Stimulated activated CD4-positive, alpha-beta T cell treated with anti-CD3 and anti-CD28 coated beads, Interleukin-4, amount 100 ng/mL, for 4 hours (primary cell): ENCODE measurements around the gene IVNS1ABP.
"Not testable (repeated sequence)": the region's sequence is repeated elsewhere in the genome, so short reads cannot be mapped to it uniquely, and the experiment has no call there.

ENCODE experiments used
- DNase-seq, 2 experiments: peaks; one replicate each; pipeline ENCODE4 v3.0.0-alpha.2; 2020

Gene IVNS1ABP

GRCh38 chr1:185325413-185325812 lies 8.4 kb upstream of the IVNS1ABP start:
- no peak for DNase-seq

GRCh38 chr1:185324118-185324517 lies 7.1 kb upstream of the IVNS1ABP start:
- DNase-seq = no peak

DNA sequence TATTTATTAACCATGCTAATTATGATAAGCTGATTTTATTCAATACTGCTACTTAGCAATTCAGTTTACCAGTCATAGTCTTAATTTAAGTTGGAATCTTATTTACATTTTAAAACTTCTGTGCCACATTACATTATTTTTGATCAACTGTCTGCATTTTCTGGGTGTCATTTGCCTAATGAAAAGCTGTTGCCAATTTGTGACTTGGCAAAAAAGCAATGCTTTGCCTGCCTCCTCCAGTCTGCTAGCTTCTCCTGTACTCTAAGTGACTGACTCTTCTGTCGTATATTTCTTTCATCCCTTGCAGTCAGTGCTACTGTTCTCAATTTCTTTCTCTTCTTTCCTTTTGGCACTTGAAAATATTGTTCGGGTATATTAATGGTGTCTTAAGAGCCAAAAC lies 5.6 kb upstream of the IVNS1ABP start:
- DNase-seq = no peak

DNA sequence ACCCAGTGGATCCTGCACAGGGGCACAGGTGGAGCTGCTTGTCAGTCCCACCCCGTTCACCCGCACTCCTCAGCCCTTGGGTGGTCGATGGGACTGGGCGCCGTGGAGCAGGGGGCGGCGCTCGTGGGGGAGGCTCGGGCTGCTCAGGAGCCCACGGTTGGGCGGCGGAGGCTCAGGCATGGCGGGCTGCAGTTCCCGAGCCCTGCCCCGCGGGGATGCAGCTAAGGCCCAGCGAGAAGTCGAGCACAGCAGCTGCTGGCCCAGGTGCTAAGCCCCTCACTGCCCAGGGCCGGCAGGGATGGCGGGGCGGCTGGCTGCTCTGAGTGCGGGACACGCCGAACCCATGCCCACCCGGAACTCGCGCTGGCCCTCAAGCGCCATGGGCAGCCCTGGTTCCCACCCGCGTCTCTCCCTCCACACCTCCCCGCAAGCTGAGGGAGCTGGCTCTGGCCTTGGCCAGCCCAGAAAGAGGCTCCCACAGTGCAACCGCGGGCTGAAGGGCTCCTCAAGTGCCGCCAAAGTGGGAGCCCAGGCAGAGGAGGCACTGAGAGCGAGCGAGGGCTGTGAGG lies 4.7 kb upstream of the IVNS1ABP start:
- DNase-seq = not testable (repeated sequence)

GRCh38 chr1:185321104-185321503 lies 4.1 kb upstream of the IVNS1ABP start:
- not testable (repeated sequence) for DNase-seq

- DNase-seq = no peak
Measured at GRCh38 chr1:185319139-185319475, 2.1 kb upstream of the IVNS1ABP start.

DNA sequence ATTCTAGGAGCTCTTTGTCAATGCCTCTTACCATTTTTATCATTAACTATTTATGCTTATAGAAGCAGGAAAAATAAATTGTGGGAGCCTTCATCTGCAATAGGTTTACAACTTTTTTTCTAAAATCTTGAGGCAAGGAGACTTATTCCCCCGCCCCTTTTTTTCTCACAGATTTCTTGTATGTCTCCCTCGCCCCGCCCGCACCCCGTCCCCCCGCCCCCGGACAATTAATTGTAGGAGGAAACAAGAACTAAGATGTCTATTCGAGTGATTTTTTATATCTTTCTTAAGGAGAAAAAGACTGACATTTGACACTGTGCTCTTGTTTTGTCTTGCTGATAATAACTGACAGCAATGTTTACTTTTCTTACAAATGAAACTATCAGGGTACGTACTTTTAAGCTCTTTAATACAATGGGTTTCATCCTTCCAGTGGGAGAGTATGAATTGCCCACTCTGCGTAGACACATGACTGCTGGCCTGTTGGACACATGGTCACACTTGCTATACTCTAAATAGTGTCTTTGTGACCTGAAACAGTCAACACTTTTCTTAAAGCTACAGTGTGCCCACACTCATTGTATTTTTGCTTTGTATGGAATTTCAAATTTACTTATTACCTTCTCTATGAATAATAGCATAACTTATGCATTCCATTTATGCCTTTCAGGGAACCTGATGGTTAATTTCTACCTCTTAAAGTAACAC lies 1.5 kb upstream of the IVNS1ABP start:
- no peak for DNase-seq

DNA sequence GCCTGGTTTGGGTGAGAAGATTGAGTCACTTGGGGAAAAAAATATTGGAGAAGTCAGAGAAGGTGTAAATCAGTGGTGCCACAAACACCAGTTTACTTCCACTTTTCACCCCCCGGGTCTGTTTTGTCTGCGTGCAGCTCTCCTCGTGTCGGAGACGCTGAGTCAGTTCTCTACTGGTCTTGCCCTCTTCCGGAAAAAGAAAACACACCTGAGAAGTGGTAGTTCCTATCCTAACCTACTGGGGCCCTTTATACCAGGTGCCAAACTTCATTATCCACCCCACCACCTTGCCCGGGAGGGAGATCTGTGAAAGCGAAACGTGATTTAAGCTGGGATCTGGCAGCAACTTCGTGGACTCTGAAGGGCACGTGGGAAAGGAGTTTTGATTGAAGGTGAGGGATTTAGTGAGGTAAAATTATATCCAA lies 855 bp upstream of the IVNS1ABP start:
- peak; percentile 48 to 86 for DNase-seq

- DNase-seq = peak; percentile 88 to 92
Measured at GRCh38 chr1:185316163-185317033, 645 bp downstream of the IVNS1ABP start.

GRCh38 chr1:185315445-185316071 lies 1.5 kb downstream of the IVNS1ABP start:
- no peak for DNase-seq

DNA sequence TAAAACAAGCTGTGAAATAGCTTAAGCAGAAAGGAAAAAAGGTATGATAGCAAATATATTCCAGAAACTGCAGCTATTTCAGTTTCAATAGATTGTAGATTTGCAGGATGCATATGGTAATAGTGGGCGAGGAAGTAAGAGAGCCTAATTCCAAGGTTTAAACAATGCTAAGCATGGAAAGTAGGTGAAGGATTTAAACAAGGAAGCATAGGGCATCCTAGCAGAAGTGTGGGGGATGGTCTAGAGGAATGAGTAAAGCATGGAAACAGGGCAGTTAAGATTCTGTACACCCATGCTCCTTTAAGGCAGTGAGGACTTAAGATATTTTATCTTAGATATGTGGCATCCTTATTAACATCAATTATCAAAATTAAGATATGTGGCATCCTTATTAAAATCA lies 2.6 kb downstream of the IVNS1ABP start:
- no peak for DNase-seq

GRCh38 chr1:185312361-185313138 lies 4.5 kb downstream of the IVNS1ABP start:
- no peak for DNase-seq

- no peak for DNase-seq
Measured at GRCh38 chr1:185311589-185312225, 5.3 kb downstream of the IVNS1ABP start.

DNA sequence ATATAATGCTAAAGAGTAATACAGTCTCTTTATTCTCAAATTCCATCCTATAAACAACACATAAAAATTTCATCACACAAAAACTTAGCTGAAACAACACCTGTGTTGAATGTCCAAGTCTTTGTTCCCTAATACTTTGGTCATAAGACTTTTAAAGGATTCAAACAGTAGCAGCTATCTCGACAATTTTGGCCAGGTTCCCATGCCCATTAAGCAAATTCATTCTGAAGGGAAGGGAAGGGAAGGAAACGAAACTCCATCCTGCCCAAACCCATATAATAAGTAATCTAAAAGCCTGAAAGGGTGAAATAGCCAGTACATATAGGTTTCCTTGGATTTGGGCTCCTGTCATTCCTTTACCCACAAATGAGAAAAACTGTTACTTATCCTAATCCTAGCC lies 7.5 kb downstream of the IVNS1ABP start:
- DNase-seq = no peak

GRCh38 chr1:185308126-185308525 lies 8.9 kb downstream of the IVNS1ABP start:
- no peak for DNase-seq

DNA sequence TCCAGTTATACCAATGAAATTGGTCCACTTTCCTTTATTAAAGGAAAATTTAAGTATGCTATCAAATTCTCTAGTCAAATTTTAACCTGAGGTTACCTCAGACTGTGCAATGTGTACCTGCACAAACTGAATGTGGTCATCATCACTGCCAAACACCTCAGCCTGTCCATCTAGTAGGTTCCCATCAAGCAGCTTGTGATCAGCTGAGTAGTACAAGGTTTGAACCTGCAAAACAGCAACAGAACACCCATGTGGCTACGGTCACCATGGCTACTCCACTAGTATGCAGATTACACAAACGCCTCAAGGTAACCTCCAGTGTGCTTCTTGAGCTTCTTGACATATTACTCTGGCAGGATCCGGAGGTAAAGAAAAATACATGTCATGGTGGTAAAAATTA lies 11.6 kb downstream of the IVNS1ABP start:
- no peak for DNase-seq

- DNase-seq = no peak
Measured at GRCh38 chr1:185300152-185300551, 16.9 kb downstream of the IVNS1ABP start.

DNA sequence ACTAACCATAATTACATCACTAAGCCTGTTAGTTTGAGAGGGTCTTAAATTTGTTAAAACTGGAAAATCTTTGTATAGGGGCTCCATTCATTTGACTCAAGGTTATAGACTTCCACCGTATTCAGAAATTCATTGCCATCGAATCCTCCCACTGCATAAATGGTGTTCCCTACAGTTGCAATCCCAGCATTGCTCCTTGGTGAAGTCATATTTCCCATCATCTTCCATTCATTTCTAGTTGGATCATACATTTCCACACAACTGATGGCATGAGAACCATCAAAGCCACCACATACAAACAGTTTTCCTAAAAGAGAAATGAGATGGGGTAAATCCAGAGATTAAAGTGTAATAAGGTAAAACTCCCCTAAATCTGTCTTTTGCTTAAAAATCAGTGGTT lies 19.1 kb downstream of the IVNS1ABP start:
- DNase-seq = no peak

- no peak for DNase-seq
Measured at GRCh38 chr1:185295091-185295490, 22.0 kb downstream of the IVNS1ABP start.

DNA sequence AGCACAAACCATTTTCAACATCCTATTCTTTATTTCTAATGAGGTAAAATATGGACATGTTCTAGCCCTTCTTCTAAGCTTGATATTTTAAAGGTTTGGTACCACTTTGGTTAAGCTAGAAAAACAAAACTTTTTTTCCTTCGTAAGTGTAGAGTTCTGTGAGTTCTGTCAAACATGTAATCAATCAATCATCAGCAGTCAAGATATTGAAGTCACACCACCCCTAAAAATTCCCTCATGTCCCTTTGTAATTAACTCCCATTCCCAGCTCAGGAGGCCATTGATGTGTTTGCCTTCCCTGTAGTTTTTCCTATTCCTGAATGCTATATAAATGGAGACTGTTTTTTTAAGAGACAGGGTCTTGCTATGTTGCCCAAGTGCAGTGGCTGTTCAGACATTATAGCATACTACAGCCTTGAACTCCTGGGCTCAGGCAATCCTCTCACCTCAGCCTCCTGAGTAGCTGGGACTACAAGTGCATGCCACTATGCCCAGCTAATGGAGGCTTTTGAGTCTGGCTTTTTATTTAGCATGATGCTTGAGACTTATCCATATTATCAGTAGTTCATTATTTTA lies 23.0 kb downstream of the IVNS1ABP start:
- no peak for DNase-seq

- no peak for DNase-seq
Measured at GRCh38 chr1:185292237-185292636, 24.8 kb downstream of the IVNS1ABP start.

DNA sequence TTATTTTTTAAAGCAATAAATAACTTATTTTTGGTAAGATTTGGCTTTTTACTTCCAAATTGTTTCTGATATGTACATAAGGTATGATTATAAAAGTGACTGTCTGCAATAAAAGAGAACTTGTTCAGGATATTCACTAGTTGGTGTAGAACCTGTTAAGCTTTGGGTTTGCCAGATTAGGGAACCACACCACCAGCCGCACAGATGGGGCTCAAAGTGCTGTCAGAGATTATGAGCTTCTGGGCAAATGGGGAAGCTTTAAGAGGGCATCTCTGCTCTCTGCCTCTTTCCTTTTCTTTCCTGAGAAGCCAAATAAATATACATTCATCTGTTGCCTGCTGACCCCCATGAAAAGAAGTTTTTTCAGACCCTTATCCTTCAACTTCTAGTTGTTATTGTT lies 25.4 kb downstream of the IVNS1ABP start:
- DNase-seq = no peak
